CD4-positive, alpha-beta T cell treated with Interleukin-6 for 4 hours (primary cell): Measurements from ENCODE around the gene GUK1.
"Not testable (repeated sequence)": the region's sequence is repeated elsewhere in the genome, so short reads cannot be mapped to it uniquely, and the experiment has no call there.

Experiments
- DNase-seq: peaks from one replicate; pipeline ENCODE4 v3.0.0-alpha.2; 2020; ENCODE audit warnings: mixed read lengths

The GUK1 gene

DNA sequence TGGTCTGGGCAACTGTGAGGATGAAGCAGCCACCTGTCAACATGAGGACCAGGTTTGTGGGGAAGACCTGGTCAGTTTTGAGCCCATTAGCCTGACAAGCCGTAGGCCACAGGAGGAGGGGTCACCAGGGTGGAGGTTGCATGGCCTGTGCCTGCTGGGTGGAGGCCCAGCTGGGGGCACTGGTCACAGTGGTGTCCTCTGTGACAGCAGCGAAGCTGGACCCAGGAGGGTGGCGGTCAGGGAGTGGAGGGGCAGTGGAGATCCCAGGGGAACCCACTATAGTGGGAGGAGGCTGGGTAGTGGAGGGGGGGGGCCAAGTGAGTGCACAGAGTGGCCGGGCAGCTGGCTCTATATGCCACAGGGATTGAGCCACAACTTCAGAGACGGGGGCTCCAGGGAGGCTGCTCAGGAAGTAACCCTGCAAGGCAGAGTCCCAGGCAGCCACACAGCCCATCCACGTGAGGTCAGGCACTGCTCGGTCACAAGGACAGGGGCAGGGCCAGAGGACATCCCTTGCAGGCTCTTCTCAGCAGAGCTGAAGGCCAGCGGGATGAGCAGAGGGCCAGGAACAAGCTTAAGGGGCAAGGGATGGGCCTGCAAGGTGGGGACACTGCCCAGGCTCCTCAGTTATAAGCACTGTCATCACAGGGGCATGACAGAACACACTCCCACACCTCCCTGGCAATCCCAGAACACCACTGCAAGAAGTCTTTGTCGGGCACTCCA, 34.6 kb upstream of the GUK1 start:
- DNase-seq, result no peak

DNA sequence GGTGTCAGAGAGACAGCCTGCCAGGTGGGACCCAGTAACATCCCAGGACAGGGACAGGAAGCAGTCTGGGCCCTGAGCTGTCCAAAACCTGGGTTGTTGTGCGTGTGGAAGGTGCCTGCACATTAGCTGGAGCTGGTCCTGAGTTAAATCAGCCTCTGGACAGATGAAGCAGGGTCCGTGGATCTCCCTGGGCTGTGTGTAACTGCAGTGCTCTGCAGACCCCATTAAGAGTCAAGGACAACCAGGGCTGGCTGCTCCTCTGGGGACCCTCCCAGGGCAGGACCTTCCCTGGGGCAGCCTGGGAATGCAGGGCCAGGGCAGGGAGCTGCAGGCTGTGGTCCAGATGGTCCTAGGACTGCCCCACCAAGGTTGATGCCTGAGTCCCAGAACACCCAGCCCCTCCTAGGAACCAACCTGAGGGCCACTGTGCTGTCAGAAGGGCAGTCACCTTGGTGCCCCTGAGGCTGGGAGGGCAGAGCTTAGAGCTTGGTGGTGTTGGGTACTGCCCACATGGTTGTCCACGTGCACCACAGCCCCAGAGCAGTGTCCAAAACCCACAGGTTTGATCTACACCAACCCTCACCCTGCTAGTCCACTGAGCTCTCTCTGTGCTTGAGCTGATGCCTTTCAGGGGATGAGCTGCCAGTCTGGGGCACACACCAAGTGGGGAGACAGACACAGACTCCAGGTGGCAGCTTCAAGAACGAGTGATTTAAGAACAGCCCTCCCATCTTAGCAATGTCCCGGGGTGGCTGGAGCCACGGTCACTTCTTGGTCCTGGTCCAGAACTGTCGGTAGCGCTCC, 33.9 kb upstream of the GUK1 start:
- DNase-seq, result no peak

DNA sequence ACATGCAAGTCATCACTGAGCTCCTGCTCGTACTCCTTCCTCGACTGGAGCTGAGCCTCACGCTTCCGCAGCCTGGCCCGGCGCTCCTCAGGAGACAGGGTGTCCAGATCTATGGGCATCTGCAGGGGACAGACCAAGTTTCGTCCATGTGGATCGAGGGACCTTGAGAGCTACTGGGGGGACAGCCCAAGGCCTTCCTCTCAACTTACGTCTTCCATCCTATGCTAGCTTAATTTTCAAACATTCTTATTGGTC, 33.4 kb upstream of the GUK1 start:
- no peak for DNase-seq

DNA sequence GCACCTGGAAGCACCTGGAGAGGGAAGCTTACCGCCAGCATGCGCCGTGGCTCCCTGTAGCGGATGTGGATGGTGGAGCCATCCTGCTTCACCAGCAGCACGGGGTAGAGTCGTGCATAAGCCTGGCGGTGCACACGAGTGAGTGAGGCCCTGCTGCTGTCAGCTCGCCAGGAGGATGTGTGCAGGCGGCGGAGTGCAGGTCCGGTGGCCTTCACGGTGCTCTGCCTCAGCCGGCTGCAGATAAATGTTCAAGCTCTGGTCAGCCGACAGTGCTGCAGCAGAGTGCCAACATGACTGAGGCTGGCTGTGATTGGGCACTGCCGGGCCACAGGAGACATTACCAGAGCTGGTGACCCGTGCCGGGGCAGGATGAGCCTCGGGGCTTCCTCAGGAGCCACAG, 32.4 kb upstream of the GUK1 start:
- DNase-seq, result no peak

DNA sequence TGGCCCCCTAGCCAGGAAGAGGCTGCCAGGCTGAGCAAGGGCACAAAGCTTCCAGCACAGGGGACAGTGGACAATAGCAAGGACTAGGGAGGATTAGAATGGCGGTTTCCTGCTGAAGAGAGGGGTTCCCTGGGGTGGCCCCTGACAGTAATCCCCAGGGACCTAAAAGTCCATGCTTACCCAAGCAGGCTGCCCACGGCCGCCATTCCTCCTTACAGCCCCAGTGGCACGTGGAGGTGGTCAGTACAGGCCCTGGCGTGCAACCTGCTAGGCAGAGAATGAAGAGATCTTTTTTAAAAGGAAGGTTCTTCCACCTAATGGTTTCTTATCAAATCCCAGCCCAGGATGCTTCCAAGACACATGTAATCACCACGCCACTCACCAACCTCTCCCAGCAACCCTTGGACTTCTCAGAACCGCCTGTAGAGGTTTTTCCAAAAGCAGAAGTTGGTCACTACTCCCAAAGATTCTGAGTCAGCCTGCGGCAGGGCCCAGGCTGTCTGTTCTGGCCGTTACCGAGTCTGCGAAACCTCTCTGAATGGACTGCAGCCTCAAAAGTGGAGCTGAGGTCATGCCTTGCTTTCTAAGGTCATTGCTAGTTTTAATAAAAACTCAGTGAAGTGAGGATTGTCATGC, 31.9 kb upstream of the GUK1 start:
- DNase-seq, result no peak

DNA sequence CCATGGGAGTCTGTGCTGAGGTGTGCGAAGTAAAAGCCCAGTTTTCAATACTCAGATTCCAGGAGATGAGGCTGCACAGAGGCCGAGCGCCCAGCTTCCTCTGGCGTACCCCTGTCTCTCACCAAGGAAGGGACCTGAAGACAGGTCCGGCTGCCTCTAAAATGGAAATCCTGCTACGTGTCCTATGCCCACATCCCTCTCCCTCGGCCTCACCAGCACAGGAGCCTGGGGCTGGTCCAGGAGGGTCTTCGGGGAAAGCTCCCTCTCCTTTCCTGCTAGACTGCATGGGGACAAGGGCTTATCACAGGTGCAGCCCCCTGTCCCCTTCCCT, 31.4 kb upstream of the GUK1 start:
- no peak for DNase-seq

DNA sequence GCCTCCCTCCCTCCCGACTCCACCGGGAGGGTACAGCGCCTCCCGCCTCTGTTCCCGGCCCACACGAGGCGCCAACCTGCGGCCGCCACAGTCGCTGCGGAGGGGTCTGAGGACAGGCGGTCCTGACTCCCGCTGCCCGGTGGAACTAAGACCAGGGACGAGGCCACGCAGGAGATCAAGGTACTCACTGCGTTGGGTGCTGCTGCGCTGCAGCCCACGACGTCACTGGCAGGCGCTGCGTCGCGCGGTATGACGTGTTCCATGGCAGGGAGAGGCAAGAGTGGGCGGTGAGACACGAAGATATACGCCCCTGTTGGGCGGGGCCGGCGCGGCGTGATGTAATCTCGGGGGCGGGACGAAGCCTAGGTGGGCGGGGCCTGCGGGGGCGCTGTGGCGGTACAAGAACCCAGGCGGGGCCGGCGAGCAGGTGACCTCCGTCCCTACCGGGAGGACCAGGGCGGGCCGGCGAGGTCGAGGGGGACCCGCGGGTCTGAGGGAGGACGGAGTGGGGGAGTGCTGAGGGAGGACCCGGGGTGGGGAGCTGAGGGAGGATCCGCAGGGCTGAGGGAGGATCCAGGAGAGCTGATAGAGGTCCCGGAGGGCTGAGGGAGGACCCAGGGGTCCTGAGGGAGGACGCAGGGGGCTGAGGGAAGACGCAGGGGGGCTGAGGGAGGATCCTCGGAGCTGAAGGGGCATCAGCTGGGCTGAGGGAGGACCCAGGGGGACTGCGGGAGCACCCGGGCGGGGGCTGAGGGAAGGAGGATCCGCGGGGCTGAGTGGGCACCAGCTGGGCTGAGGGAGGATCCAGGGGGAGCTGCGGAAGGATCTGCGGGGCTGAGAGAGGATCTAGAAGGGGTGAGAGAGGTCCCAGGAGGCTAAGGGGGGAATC, 30.8 kb upstream of the GUK1 start, which contains the start of gene MRPL55:
Gene MRPL55, minus strand, starts transcription at position 227 of the 889 bp plus-strand sequence. CDS start 1,039 bp downstream, outside the sequence.
- DNase-seq, result peak; percentile 97

DNA sequence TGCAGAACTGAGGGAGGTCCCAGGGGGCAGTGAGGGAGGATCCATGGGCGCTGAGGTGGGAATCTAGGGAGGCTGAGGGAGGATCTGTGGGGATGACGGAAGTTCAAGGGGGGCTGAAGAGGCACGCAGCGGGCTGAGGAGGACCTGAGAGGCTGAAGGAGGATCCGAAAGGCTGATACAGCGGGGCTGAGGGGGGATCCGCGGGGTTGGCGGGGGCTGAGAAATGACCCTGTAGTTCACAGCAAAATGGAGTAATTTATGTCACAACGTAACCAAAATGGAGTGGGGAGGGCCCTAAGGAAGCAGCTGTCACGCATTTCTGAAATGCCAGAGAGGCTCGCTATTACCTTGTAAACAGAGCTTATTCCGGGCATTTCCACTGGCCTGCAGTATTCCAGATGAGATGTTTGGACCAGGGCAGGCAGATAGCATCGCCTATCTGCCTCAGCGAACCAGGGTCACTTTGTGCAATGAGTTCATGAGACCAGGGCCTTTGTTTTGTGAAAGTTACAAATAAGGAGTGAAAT, 30.1 kb upstream of the GUK1 start:
- no peak for DNase-seq

DNA sequence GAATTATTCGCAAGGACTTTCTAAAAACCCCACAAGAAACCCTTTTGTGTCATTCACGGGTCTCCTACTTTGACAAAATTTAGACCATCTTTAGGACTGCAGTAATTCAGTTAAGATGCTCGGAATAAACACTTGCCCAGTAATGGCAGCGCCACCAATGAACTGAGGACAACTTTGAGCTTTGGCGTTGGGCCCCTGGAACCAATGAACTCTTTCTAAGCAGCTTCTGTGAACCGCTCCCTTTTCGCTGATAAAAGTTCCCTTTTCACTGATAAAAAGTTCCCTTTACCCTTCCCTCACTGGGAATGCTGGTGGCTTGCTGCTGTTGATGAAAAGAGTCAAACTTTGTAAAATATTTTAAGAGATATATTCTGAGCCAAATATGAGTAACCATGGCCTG, 29.5 kb upstream of the GUK1 start:
- DNase-seq, result no peak

DNA sequence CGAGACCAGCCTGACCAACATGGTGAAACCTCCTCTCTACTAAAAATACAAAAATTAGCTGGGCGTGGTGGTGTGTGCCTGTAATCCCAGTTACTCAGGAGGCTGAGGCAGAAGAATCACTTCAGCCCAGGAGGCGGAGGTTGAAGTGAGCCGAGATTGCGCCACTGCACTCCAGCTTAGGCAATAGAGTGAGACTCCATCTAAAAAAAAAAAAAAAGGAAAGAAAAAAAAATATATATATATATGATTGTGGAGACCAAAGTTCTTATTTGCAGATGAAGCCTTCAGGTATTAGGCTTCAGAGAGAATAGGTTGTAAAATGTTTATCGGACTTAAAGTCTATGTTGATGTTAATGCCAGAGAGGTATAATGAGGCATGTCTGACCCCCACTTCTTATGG, 28.8 kb upstream of the GUK1 start:
- DNase-seq, result not testable (repeated sequence)

DNA sequence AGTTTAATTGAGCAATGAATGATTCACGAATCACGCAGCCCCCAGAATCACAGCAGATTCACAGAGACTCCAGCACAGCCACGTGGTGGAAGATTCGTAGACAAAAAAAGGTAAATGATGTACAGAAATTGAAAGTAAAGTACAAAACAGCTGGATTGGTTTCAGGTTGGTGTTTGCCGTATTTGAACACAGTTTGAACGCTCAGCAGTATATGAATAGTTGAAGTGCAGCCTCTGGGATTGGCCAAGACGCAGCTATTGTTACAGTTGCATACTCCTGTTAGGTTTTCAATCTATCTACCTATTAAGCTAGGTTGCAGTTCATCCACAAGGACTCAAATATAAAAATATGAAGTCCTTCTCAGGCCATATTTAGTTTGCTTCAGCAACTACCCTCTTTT, 27.9 kb upstream of the GUK1 start:
- no peak for DNase-seq

DNA sequence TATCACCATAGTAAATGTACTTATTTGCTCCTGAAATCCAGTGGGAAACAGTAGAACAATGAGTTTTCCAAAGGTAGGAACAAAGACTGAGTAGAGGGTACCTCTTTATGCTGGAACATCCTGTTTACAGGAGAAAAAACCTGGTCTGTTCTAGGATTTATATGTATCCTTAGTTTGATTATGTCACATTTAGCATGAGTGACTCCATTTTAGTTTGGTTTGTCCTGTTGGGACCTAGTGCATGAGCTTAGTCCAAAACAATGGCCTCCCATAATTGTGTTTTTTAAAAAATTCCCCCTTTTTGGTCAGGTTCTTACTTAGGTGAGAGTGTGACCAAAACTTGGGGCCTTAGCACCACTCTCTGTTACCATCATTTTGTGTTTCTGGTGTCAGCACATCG, 27.5 kb upstream of the GUK1 start:
- DNase-seq, result no peak

DNA sequence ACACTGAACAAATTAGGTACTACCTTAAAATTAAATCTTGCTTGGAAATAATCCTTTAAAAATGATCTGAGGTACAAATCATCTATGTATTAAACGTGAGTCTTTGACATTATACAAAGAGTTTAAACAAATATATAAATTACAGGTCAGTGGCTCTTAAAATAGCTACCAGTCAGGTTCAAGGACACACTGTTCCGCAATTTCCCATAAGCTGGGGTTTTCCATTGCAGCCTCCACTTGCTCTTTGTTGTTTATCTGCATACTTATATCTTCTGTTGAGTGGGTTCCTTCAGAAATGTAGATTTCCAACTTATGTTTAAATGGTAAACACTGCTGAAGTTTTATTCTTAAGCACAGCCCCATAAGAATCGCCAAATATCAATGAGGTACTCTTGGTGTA, 25.3 kb upstream of the GUK1 start:
- DNase-seq, result no peak

DNA sequence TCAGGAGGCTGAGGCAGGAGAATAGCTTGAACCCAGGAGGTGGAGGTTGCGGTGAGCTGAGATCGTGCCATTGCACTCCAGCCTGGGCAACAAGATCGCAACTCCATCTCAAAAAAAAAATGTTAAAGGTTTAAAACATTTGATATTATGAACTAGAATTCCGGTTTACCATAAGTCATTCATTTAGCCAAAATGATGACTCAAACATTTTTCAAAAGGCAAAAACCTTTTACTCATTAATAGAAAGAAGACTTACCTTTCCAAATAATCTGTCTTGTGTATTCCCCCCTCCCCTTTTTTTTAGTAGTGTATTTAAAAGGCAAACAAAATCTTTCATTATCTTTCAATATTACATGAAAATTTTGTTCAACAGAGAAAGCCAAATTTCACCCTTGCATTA, 22.7 kb upstream of the GUK1 start:
- no peak for DNase-seq

DNA sequence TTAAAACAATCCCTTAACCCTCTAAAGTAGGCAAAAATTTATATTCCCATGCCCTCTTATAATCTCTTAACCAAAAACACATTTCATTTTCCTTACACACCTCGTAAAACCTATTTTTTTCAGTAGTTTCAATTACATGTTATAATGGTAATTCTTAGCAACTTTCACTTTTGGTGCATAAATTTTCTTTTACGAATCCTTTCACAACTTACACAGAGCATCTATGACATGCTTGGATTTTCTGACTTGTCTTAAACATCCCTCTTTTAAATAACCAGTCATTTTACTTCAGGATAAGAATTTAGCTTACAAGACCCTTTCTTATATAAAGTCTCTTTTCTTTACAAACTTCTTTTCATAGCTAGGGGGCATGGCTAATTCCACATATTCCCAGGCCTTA, 22.0 kb upstream of the GUK1 start:
- DNase-seq, result no peak

DNA sequence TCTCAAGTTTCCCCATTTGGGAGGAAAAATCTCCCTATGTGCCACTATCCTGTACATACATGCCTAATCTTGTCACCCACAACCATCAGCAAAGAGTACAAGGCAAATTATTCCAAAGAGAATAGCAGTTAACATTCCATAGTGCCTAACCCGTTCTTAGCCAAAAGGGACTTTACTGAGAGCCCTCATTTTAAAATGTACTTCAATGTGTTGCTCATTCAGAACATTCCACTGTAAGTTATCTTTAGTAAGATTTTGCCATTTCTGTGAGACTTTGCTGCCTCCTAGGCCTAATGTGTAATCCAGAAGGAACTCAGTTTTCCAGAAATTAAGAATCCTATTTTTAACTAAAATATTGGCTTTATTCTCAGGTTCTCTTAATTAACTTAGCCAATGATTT, 19.7 kb upstream of the GUK1 start:
- no peak for DNase-seq

DNA sequence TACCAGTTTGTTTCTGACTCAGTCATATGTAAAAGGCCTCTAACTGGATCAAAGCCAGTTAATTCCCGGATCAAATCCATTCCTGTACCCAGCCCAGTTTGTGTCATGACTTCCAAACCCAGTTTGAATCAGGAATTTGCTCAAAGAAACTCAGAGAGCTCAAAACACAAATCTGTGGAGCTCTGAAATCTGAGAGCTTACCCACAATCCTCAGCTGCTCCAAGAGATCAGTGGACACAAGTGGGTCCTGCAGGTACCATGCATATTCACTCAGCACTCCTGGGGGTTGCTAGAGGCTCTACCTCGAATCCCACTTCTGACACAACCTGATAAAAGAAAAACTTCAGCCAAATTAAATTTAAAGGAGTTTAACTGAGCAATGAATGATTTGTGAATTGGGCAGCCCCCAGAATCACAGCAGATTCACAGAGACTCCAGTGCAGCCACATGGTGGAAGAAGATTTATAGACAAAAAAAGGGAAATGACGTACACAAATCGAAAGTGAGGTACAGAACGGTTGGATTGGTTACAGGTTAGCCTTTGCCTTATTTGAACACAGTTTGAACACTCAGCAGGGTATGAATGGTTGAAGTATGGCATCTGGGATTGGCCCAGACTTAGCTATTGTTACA, 19.1 kb upstream of the GUK1 start:
- DNase-seq, result no peak

DNA sequence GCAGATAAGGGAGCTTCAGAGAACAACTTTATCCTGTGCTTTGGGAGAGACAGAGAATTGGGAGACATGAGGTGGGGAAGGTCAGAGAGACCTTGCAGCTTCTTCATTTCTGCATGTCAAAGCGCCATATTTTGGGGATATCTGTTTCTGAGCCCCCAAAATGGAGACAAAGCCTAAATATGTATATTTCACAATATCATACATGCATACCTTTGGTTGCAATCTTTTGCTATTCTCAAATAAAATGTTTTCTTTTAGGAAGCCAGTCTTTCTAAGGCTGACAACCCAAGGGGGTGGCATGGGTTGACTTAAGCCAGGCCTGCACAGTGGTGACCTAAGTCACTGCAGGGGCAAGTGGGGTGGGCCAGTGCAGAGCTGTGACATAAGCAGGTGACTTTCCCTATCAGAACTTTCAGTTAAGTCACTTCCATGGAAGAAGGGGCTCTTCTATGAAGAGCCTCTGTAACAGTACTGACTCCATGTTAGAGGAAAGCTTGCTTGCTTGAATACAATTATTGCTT, 17.1 kb upstream of the GUK1 start:
- DNase-seq, result no peak

DNA sequence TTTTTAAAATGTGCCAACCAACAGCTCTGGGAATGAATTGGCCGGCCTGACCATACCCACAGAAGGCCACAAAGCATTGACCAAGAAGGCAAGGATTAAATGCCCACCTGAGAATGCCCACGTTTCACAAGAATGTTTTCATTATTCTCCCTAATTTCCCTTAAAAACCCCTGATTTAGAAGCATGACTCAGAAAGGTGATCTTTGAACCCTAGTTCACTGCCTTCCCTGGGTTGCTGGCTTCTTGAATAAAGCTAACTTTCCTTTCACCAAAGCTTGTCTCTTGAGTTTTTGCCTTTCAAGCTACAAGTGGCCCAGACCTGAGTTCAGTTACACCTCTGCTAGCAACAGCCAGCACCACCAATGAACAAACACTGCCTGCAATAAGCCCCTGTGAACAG, 16.6 kb upstream of the GUK1 start:
- no peak for DNase-seq

DNA sequence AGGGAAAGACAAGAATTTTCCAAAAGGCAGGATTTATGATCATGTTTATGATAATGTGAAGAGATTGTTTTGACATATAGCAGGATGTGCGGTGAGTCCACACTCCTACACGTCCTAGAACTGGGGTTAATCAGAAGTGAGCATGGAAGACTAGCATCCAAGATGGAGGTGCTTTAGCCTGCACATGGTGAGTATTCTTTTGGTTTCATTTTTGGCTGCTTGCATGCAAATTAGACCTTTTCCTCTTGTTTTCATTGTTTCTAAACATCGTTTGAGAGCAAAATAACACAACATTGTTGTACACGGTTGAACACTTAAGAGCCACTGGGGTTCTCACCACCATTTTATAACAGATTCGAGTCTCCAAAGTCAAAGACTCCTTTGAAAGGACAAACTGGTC, 14.9 kb upstream of the GUK1 start:
- no peak for DNase-seq

DNA sequence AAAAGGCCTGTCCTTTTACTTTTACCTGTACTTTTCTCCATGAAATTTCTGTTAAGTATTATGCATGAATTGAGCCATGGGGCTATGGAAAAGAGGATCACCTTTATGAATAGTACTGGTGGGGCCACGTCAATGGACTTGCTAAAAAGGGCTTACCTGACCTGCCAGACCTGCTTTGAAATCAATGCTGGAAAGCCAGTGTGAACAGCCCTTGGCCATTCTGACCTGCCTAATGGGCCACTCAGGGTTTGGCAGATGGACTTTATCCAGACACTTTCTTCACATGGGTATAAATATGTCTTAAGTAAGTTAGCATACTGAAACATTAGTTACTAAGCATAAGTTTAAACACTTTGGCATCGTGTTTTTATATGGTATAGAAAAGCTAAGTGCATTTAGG, 8.3 kb upstream of the GUK1 start:
- DNase-seq, result no peak

DNA sequence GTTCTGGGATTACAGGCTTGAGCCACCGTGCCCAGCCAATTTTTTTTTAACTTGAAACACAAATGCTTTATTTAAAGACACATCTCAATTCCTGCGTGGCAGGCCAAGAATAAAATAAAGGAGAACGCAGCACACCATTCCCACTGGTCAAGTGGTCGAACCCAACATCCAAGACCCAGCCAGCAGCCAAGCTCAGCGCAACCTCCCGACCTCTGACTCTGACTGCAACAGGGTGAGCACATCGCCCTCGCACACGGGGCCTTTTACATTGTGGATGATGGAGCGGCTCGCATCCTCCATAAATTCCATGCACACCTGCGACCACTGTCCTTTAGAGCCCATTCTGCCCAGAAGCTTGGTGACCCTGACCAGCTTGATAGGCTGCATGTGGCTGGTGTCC, 5.5 kb upstream of the GUK1 start:
- no peak for DNase-seq
